HCT116 (cell line): ENCODE data around the gene THYN1. TPM values are rescaled to one million over a fixed set of nuclear protein-coding genes. Genes with fewer than 3 reads are reported as not detected.

Source experiments
- ATAC-seq: fragments of 200-7000 bp; cut with Tn5 transposase; 2 replicates; pipeline ENCODE4 v1.9.1; 2020; ENCODE audit warnings: mild to moderate bottlenecking, moderate library complexity
- BruUV-seq: library from RNA; stranded (reverse); fragments of 400-500 nt; replicated peaks from 2 replicates; lab custom pipeline; 2021; lab: Mats Ljungman, UMichigan
- CTCF ChIA-PET: fragments of 300-600 bp; sonication (Branson Sonifier 250); formaldehyde crosslinking; loops from one replicate; lab custom pipeline; 2021; ENCODE audit warnings: antibody characterized with exemption; lab: Charles Lee
- POLR2A ChIA-PET: fragments of 300-600, 350-600 bp; sonication (Branson Sonifier 250); formaldehyde crosslinking; loops from one replicate; lab custom pipeline; 2021; ENCODE audit warnings: antibody characterized with exemption; lab: Charles Lee
- RAD21 ChIA-PET, 2 experiments: fragments of 300-600 bp; sonication (Branson Sonifier 250); formaldehyde crosslinking; loops; one replicate each; lab custom pipeline; 2023; ENCODE audit warnings: low total read pairs in 2 of 2; ENCODE audit not compliant: uncharacterized antibody in 2 of 2, unreplicated experiment in 2 of 2, low non-redundant PET in 1 of 2; lab: Charles Lee
- DNase-seq: peaks from one replicate; pipeline ENCODE4 v3.0.0-alpha.2; 2010; ENCODE audit warnings: low read depth, low spot score
- H2AFZ ChIP-seq: fragments of 200-600 bp; shearing (Covaris generic), sonication (generic); 2 replicates; pipeline ENCODE4 v1.6.1; 2017; ENCODE audit warnings: low read depth, mixed run types, mixed read lengths, antibody characterized with exemption, low read length; ENCODE audit not compliant: poor library complexity, severe bottlenecking
- H3K27ac ChIP-seq: 2 replicates; pipeline ENCODE4 v1.5.1; 2012; ENCODE audit warnings: low read depth, low read length
- H3K27me3 ChIP-seq: fragments of 200-600 bp; sonication (generic); 2 replicates; pipeline ENCODE4 v1.6.1; 2016; ENCODE audit warnings: mixed run types, low read length, mixed read lengths; ENCODE audit not compliant: insufficient read depth
- H3K36me3 ChIP-seq, 2 experiments: fragments of 200-500 bp in 1 of 2; fragments of 200-600 bp in 1 of 2; sonication (Bioruptor generic) in 1 of 2; sonication (generic) in 1 of 2; 2 replicates each; pipeline versions ENCODE4 v1.5.1 to v1.6.1; 2014 to 2016; ENCODE audit warnings: low read length in 2 of 2, inconsistent platforms in 1 of 2, mixed read lengths in 1 of 2, mixed run types in 1 of 2; ENCODE audit not compliant: insufficient read depth in 2 of 2, control insufficient read depth in 1 of 2
- H3K4me1 ChIP-seq, 2 experiments: fragments of 200-600 bp in 1 of 2; sonication (generic) in 1 of 2; 2 replicates each; pipeline versions ENCODE4 v1.5.1 to v1.6.1; 2012 to 2017; ENCODE audit warnings: low read length in 2 of 2, inconsistent platforms in 1 of 2, mild to moderate bottlenecking in 1 of 2, mixed read lengths in 1 of 2, mixed run types in 1 of 2, moderate library complexity in 1 of 2; ENCODE audit not compliant: insufficient read depth in 2 of 2, control insufficient read depth in 1 of 2
- H3K4me2 ChIP-seq: fragments of 200-600 bp; sonication (generic); 2 replicates; pipeline ENCODE4 v1.6.1; 2017; ENCODE audit warnings: mixed run types, low read length, mixed read lengths
- H3K4me3 ChIP-seq, 2 experiments: fragments of 200-600 bp in 1 of 2; sonication (generic) in 1 of 2; replicated peaks in 1 of 2; 2 replicates each; pipeline ENCODE4 v1.5.1; 2011 to 2016; ENCODE audit warnings: low read length in 2 of 2, control low read depth in 1 of 2, low read depth in 1 of 2, mild to moderate bottlenecking in 1 of 2, mixed read lengths in 1 of 2, mixed run types in 1 of 2
- H3K79me2 ChIP-seq: fragments of 200-600 bp; sonication (generic); 2 replicates; pipeline ENCODE4 v1.6.1; 2017; ENCODE audit warnings: mild to moderate bottlenecking, mixed run types, low read length, moderate library complexity, mixed read lengths; ENCODE audit not compliant: insufficient read depth
- H3K9ac ChIP-seq: fragments of 200-600 bp; sonication (generic); 2 replicates; pipeline ENCODE4 v1.6.1; 2016; ENCODE audit warnings: low read length, mixed read lengths
- H3K9me2 ChIP-seq: fragments of 200-600 bp; sonication (generic), shearing (Covaris generic); 2 replicates; pipeline ENCODE4 v1.6.1; 2017; ENCODE audit warnings: mixed run types, mild to moderate bottlenecking, moderate library complexity; ENCODE audit not compliant: insufficient read depth
- H3K9me3 ChIP-seq, 2 experiments: fragments of 200-500 bp in 1 of 2; fragments of 200-600 bp in 1 of 2; sonication (Bioruptor generic) in 1 of 2; sonication (generic) in 1 of 2; 2 replicates each; pipeline ENCODE4 v1.6.1; 2014 to 2017; ENCODE audit warnings: low read length in 2 of 2, mixed read lengths in 2 of 2, inconsistent platforms in 1 of 2, low read depth in 1 of 2, mild to moderate bottlenecking in 1 of 2, mixed run types in 1 of 2, moderate library complexity in 1 of 2; ENCODE audit not compliant: control insufficient read depth in 1 of 2, insufficient read depth in 1 of 2
- H4K20me1 ChIP-seq: fragments of 200-600 bp; sonication (generic), shearing (Covaris generic); 2 replicates; pipeline ENCODE4 v1.6.1; 2017; ENCODE audit warnings: mixed run types, mild to moderate bottlenecking, moderate library complexity; ENCODE audit not compliant: insufficient read depth
- CEBPB ChIP-seq: IDR thresholded peaks from 2 replicates; pipeline ENCODE4 v1.6.1; 2012; ENCODE audit warnings: low read depth
- FOSL1 ChIP-seq: IDR thresholded peaks from 2 replicates; pipeline ENCODE4 v1.6.1; 2012; ENCODE audit warnings: low read depth
- POLR2A ChIP-seq: IDR thresholded peaks from 2 replicates; pipeline ENCODE4 v1.7.0; 2011; ENCODE audit warnings: borderline replicate concordance; ENCODE audit not compliant: insufficient read depth, insufficient read length; ENCODE audit errors: extremely low read depth
- SIN3A ChIP-seq: IDR thresholded peaks from 2 replicates; pipeline ENCODE4 v1.6.1; 2012; ENCODE audit warnings: low read depth
- SP1 ChIP-seq: IDR thresholded peaks from 2 replicates; pipeline ENCODE4 v1.6.1; 2012; ENCODE audit warnings: low read depth
- SRF ChIP-seq: IDR thresholded peaks from 2 replicates; pipeline ENCODE4 v1.6.1; 2012; ENCODE audit warnings: low read depth
- ZNF274 ChIP-seq: fragments of 200-500 bp; sonication (Bioruptor generic); IDR thresholded peaks from 2 replicates; pipeline ENCODE4 v1.6.1; 2014; ENCODE audit warnings: mild to moderate bottlenecking, low read depth, low read length, inconsistent platforms
- intact Hi-C: fragments of 100-400 bp; cut with micrococcal nuclease; formaldehyde crosslinking; loops from 2 replicates; pipeline ENCODE4 v1.10.0; 2022
- total RNA-seq: library from RNA; stranded (reverse); gene quantifications from one replicate; pipeline ENCODE4 v1.2.1, GENCODE V29; 2021; ENCODE audit not compliant: unreplicated experiment
- TF ChIP-seq, protein P1 (sequence below): IDR thresholded peaks from 2 replicates; pipeline ENCODE4 v1.6.1; 2011; ENCODE audit warnings: mild to moderate bottlenecking, low read length, moderate library complexity; ENCODE audit not compliant: insufficient replicate concordance; ENCODE audit errors: extremely low read depth

THYN1 gene
- total RNA-seq, 1 experiment from 2014 or later, result 32.2 TPM

DNA sequence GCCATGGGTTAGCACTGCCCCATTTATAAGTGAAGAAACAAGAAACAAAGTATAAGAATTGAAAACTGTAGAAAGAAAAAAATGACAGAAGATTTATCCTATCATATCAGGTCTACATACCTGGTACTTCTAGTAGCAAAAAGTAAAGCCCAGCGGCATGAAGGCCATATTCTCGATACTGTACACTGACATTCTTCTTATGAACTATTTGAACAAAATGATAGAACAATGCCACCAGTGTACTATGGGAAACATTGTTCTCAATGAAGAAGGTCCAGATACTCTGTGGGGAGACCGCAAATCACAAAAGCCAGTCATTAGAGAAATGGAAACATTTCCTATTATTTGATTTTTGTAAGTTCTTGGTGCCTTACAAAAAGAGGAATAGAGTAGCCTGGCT, 36.3 kb downstream of the THYN1 start:
- DNase-seq, result no peak
- TF ChIP-seq SRF (no peak), FOSL1 (no peak)
- TF ChIP-seq, protein P1, sequence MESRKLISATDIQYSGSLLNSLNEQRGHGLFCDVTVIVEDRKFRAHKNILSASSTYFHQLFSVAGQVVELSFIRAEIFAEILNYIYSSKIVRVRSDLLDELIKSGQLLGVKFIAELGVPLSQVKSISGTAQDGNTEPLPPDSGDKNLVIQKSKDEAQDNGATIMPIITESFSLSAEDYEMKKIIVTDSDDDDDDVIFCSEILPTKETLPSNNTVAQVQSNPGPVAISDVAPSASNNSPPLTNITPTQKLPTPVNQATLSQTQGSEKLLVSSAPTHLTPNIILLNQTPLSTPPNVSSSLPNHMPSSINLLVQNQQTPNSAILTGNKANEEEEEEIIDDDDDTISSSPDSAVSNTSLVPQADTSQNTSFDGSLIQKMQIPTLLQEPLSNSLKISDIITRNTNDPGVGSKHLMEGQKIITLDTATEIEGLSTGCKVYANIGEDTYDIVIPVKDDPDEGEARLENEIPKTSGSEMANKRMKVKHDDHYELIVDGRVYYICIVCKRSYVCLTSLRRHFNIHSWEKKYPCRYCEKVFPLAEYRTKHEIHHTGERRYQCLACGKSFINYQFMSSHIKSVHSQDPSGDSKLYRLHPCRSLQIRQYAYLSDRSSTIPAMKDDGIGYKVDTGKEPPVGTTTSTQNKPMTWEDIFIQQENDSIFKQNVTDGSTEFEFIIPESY, result no peak
- no peaks in the 10 kb centered on the region for H3K4me1 ChIP-seq
- no peak overlapping the region for H3K9ac ChIP-seq
- H4K20me1 ChIP-seq, result peaks cover 25% of the 10 kb centered on the region; the same call in 1 of the 2 replicates
- no peaks in the 10 kb centered on the region for H3K9me2 ChIP-seq
- ChIA-PET RAD21 (no interaction called here), CTCF (no interaction called here), POLR2A (no interaction called here)
- peaks cover 23 to 39% of the 10 kb centered on the region in 2 experiments for H3K36me3 ChIP-seq
- no peaks in the 10 kb centered on the region for H3K9me3 ChIP-seq
- H3K27me3 ChIP-seq, result no peaks in the 10 kb centered on the region
- H3K4me2 ChIP-seq, result no peak overlapping the region
- H3K4me3 ChIP-seq, result no peak overlapping the region
- intact Hi-C loops, result no loop called here
- ATAC-seq, result no peak
- peaks cover 99% of the 10 kb centered on the region for H3K79me2 ChIP-seq
- H3K27ac ChIP-seq, result no peak overlapping the region
- H2AFZ ChIP-seq, result no peak overlapping the region
- no TSS peak for BruUV-seq

DNA sequence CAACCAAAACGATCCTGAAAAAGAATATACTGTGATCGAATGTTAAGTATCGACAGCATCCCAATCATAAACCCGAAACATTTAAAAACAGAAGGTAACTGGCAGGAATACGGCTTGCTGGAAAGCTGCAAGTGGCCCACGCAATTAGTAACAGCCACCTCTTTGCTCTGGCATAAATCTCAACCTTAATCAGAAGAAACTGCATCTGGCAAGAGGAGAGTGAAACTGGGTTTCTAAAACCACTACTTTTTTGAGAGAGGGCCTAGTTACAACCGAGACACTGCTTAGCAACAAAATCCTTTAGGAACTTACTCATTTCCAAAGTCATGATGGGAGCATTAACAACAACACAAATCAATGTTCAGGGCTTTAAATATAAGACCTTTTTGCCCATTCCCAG, 37.3 kb downstream of the THYN1 start:
- Histone ChIP-seq H3K9me2 (no peaks in the 10 kb centered on the region), H3K79me2 (peaks cover 99% of the 10 kb centered on the region), H3K36me3 (peaks cover 22 to 39% of the 10 kb centered on the region in 2 experiments), H3K9ac (no peak overlapping the region), H3K4me2 (no peak overlapping the region), H3K9me3 (no peaks in the 10 kb centered on the region), H2AFZ (no peak overlapping the region), H3K27ac (no peak overlapping the region), H3K4me1 (no peaks in the 10 kb centered on the region), H3K27me3 (no peaks in the 10 kb centered on the region), H4K20me1 (peaks cover 25% of the 10 kb centered on the region; the same call in 1 of the 2 replicates), H3K4me3 (no peak overlapping the region)
- no peak for DNase-seq
- intact Hi-C loops, result no loop called here
- RAD21 ChIA-PET, result no interaction called here
- ATAC-seq, result no peak
- CTCF ChIA-PET, result no interaction called here
- BruUV-seq, result no TSS peak
- TF ChIP-seq SIN3A, result no peak
- no peak for TF ChIP-seq SP1
- TF ChIP-seq ZNF274, result no peak
- TF ChIP-seq POLR2A, result no peak
- TF ChIP-seq CEBPB, result no peak
- no peak for TF ChIP-seq SRF
- POLR2A ChIA-PET, result no interaction called here
